ENCODE results near the gene UST. TPM values are rescaled to one million over a fixed set of nuclear protein-coding genes. Genes with fewer than 3 reads are reported as not detected.

UST gene
- total and polyA plus RNA-seq, 9 of the 15 experiments (the other 6 are each of a cell fraction or from before 2014, with no cell fraction given) = 0.04 to 0.10 TPM; not detected in 7

DNA sequence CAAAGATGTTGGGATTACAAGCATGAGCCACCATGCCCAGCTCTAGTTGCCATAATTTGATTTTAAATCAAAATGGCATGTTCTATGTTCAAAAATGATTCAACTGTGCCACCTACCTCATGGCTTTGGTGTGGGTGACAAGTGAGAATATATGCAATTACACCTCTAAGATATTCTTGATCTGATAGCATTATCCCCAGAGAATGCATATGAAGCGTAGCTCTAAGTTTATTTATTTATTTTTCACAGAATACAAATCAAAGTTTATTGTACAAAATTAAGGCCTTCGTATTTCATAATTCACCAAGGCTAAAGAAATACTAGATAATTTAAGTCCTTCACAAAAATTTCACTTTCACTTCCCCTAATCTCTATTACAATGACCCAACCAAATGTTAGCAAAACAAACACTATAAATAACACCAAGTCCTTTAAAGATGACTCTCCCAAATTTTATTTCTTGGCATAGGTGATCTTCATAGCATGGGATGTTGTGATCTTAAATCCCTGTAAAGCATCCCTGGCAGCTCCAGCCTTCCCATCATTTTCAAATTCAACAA is 364.8 kb downstream of the UST start:
- no peaks in the 10 kb centered on the region for H3K27me3 ChIP-seq (ENCODE audit: control insufficient read depth in 2 of 2, insufficient read depth in 2 of 2, low read length in 2 of 2)
- DNase-seq (ENCODE audit: extremely low read depth in 1 of 4, low spot score in 3 of 4) (no peak), FAIRE-seq (no peak), ATAC-seq (no peak)
- intact Hi-C loops (cut with micrococcal nuclease) = no loop called here
- no peak overlapping the region for H3K4me3 ChIP-seq
- no peaks in the 10 kb centered on the region for H3K79me2 ChIP-seq (ENCODE audit: control insufficient read depth, insufficient read depth, low read length)
- no peaks in the 10 kb centered on the region for H4K20me1 ChIP-seq (replicated peaks; ENCODE audit: control insufficient read depth, insufficient read depth, low read length)
- H3K9ac ChIP-seq (ENCODE audit: insufficient read depth in 1 of 2, low read depth in 2 of 2, low read length in 2 of 2) = no peak overlapping the region
- H3K9me3 ChIP-seq (replicated peaks; ENCODE audit: control insufficient read depth, insufficient read depth, low read depth, low read length) = peaks cover 10% of the 10 kb centered on the region; the same call in 1 of the 2 replicates
- H3K27ac ChIP-seq (ENCODE audit: extremely low read depth, low read depth, low read length) = no peak overlapping the region
- peaks cover 0 to 15% of the 10 kb centered on the region in 2 experiments; a peak in 4 of 5 replicates for H3K4me1 ChIP-seq (replicated peaks in 1 of 2; ENCODE audit: control insufficient read depth in 2 of 2, insufficient read depth in 2 of 2, low read length in 2 of 2)
- TF ChIP-seq MEF2D (tag; conservative IDR thresholded peaks at IDR 0.05; ENCODE audit: low read depth) = no peak
- no peak for TF ChIP-seq SRSF1 (IDR thresholded peaks at IDR 0.05; ENCODE audit: low read depth, low read length)
- TF ChIP-seq ZNF431 (CRISPR knock-in tag; IDR thresholded peaks at IDR 0.05) = no peak
- TF ChIP-seq NR2F6 (CRISPR knock-in tag; IDR thresholded peaks at IDR 0.05) = no peak
- no peak for TF ChIP-seq ETS2 (tag; IDR thresholded peaks at IDR 0.05; ENCODE audit: borderline replicate concordance, poor library complexity, severe bottlenecking)
- no peak for TF ChIP-seq ATF7 (IDR thresholded peaks at IDR 0.05)
- no peak for TF ChIP-seq SMAD4 (CRISPR knock-in tag; conservative IDR thresholded peaks at IDR 0.05)
- no peak for TF ChIP-seq ZNF76 (CRISPR knock-in tag; IDR thresholded peaks at IDR 0.05; ENCODE audit: borderline replicate concordance)
- no peak for TF ChIP-seq ZNF551 (CRISPR knock-in tag; IDR thresholded peaks at IDR 0.05)
- no peak for TF ChIP-seq JUN (IDR thresholded peaks at IDR 0.05; ENCODE audit: borderline replicate concordance, low read depth, low read length)
- no peak for TF ChIP-seq JUN (CRISPR knock-in tag; IDR thresholded peaks at IDR 0.05; ENCODE audit: borderline replicate concordance)
- TF ChIP-seq ZNF780A (CRISPR knock-in tag; IDR thresholded peaks at IDR 0.05) = no peak
- TF ChIP-seq, protein P1, sequence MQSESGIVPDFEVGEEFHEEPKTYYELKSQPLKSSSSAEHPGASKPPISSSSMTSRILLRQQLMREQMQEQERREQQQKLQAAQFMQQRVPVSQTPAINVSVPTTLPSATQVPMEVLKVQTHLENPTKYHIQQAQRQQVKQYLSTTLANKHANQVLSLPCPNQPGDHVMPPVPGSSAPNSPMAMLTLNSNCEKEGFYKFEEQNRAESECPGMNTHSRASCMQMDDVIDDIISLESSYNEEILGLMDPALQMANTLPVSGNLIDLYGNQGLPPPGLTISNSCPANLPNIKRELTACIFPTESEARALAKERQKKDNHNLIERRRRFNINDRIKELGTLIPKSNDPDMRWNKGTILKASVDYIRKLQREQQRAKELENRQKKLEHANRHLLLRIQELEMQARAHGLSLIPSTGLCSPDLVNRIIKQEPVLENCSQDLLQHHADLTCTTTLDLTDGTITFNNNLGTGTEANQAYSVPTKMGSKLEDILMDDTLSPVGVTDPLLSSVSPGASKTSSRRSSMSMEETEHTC (IDR thresholded peaks at IDR 0.05) = no peak
- TF ChIP-seq ZNF184 (CRISPR knock-in tag; IDR thresholded peaks at IDR 0.05) = no peak
- TF ChIP-seq, protein P2, sequence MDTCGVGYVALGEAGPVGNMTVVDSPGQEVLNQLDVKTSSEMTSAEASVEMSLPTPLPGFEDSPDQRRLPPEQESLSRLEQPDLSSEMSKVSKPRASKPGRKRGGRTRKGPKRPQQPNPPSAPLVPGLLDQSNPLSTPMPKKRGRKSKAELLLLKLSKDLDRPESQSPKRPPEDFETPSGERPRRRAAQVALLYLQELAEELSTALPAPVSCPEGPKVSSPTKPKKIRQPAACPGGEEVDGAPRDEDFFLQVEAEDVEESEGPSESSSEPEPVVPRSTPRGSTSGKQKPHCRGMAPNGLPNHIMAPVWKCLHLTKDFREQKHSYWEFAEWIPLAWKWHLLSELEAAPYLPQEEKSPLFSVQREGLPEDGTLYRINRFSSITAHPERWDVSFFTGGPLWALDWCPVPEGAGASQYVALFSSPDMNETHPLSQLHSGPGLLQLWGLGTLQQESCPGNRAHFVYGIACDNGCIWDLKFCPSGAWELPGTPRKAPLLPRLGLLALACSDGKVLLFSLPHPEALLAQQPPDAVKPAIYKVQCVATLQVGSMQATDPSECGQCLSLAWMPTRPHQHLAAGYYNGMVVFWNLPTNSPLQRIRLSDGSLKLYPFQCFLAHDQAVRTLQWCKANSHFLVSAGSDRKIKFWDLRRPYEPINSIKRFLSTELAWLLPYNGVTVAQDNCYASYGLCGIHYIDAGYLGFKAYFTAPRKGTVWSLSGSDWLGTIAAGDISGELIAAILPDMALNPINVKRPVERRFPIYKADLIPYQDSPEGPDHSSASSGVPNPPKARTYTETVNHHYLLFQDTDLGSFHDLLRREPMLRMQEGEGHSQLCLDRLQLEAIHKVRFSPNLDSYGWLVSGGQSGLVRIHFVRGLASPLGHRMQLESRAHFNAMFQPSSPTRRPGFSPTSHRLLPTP (IDR thresholded peaks at IDR 0.05; ENCODE audit: borderline replicate concordance, extremely low read depth, insufficient read length) = no peak
- TF ChIP-seq HNRNPH1 (optimal IDR thresholded peaks at IDR 0.05; ENCODE audit: low read depth, low read length) = no peak
- no peak for TF ChIP-seq ZFP30 (CRISPR knock-in tag; IDR thresholded peaks at IDR 0.05; ENCODE audit: borderline replicate concordance)
- TF ChIP-seq GATAD2A (IDR thresholded peaks at IDR 0.05) = no peak
- CTCF ChIA-PET (ENCODE audit: low intra/inter-chr PET ratio) = no interaction called here
- H3K36me3 ChIP-seq (ENCODE audit: control insufficient read depth, insufficient read depth, low read length) = no peaks in the 10 kb centered on the region
- WGBS (ENCODE audit: insufficient coverage, low coverage, missing lambda C conversion rate) = 52% methylated on average over 2 of the region's 2 CpGs
- in situ Hi-C loops (cut with MboI) = no loop called here
- BruUV-seq (replicated peaks) = no TSS peak
- H3K4me2 ChIP-seq (ENCODE audit: insufficient read depth, low read length) = no peak overlapping the region
- POLR2A ChIA-PET = interaction anchor here (0.9 kb wide), 1 partner anchor 29 kb away, joined by 3 read pairs; no protein-coding TSS in a partner anchor
- H2AFZ ChIP-seq (ENCODE audit: low read depth, low read length) = no peak overlapping the region
- no peaks in the 10 kb centered on the region for H3K9me1 ChIP-seq (ENCODE audit: control insufficient read depth, insufficient read depth, low read length)
